Germinal center (tissue), 1 donor: Measurements from ENCODE around the gene SCARB1.
"Not testable (repeated sequence)": the region's sequence is repeated elsewhere in the genome, so short reads cannot be mapped to it uniquely, and the experiment has no call there.

ENCODE experiments used
- DNase-seq: peaks from one replicate; pipeline ENCODE4 v3.0.0; 2012; ENCODE audit warnings: mixed read lengths, low spot score

The SCARB1 gene

GRCh38 chr12:124863416-124864325 lies at the start of gene SCARB1:
Gene SCARB1 (minus strand): TSS chr12:124863864. CDS start chr12:124863720, 144 bp downstream.
- peak; percentile 96 for DNase-seq

GRCh38 chr12:124912529-124913287 lies 49.0 kb upstream of the SCARB1 start:
- DNase-seq, result not testable (repeated sequence)

GRCh38 chr12:124911521-124911920 lies 47.9 kb upstream of the SCARB1 start:
- not testable (repeated sequence) for DNase-seq

- no peak for DNase-seq
These were observed 47.2 kb upstream of the SCARB1 start for GRCh38 chr12:124910561-124911478.

- no peak for DNase-seq
These were observed 46.3 kb upstream of the SCARB1 start for GRCh38 chr12:124909831-124910560.

- peak; percentile 83 for DNase-seq
These were observed 43.1 kb upstream of the SCARB1 start for GRCh38 chr12:124906606-124907261.

- DNase-seq, result no peak
These were observed 40.8 kb upstream of the SCARB1 start for GRCh38 chr12:124904306-124905098.

- no peak for DNase-seq
These were observed 39.3 kb upstream of the SCARB1 start for GRCh38 chr12:124902916-124903315.

- DNase-seq, result no peak
These were observed 37.3 kb upstream of the SCARB1 start for GRCh38 chr12:124901003-124901402.

GRCh38 chr12:124900345-124900795 lies 36.7 kb upstream of the SCARB1 start:
- DNase-seq, result not testable (repeated sequence)

GRCh38 chr12:124898923-124899294 lies 35.2 kb upstream of the SCARB1 start:
- DNase-seq, result no peak

GRCh38 chr12:124898200-124898922 lies 34.7 kb upstream of the SCARB1 start:
- DNase-seq, result peak; percentile 82

- no peak for DNase-seq
These were observed 32.8 kb upstream of the SCARB1 start for GRCh38 chr12:124896461-124896860.

- no peak for DNase-seq
These were observed 30.3 kb upstream of the SCARB1 start for GRCh38 chr12:124893792-124894516.

- DNase-seq, result no peak
These were observed 24.6 kb upstream of the SCARB1 start for GRCh38 chr12:124888260-124888659.

- not testable (repeated sequence) for DNase-seq
These were observed 24.1 kb upstream of the SCARB1 start for GRCh38 chr12:124887766-124888165.

- peak; percentile 82 for DNase-seq
These were observed 21.1 kb upstream of the SCARB1 start for GRCh38 chr12:124884587-124885438.
